HepG2 (cell line): ENCODE results near the gene UQCRC1.

Experiments used
- FOXP1 ChIP-seq, 2 experiments: fragments of 450-650 bp in 1 of 2; IDR thresholded peaks; 2 replicates each; pipeline ENCODE4 v1.6.1; 2017 to 2018; ENCODE audit warnings: antibody characterized with exemption in 1 of 2
- MTA3 ChIP-seq: sonication (generic); formaldehyde crosslinking; IDR thresholded peaks from 2 replicates; pipeline ENCODE4 v1.4.0; 2020; ENCODE audit warnings: missing genetic modification reagents
- NR2F2 ChIP-seq: IDR thresholded peaks from 2 replicates; pipeline ENCODE4 v1.6.1; 2012; ENCODE audit warnings: low read depth, inconsistent platforms, borderline replicate concordance
- POLR2A ChIP-seq, 2 experiments: IDR thresholded peaks; 2 replicates each; pipeline ENCODE4 v1.6.1; 2011; ENCODE audit warnings: low read depth in 2 of 2, low read length in 2 of 2, mild to moderate bottlenecking in 1 of 2, moderate library complexity in 1 of 2; ENCODE audit not compliant: insufficient read depth in 1 of 2
- SUZ12 ChIP-seq: fragments of 150-350 bp; IDR thresholded peaks from 2 replicates; pipeline ENCODE4 v1.6.1; 2014; ENCODE audit warnings: low read depth, low read length
- ZNF354B ChIP-seq: sonication (generic); formaldehyde crosslinking; IDR thresholded peaks from 2 replicates; pipeline ENCODE4 v1.8.0; 2022; ENCODE audit warnings: mild to moderate bottlenecking, missing genetic modification reagents
- TF ChIP-seq, protein P1 (sequence below): sonication (generic); formaldehyde crosslinking; IDR thresholded peaks from 2 replicates; pipeline ENCODE4 v1.4.0; 2020; ENCODE audit warnings: missing genetic modification reagents, borderline replicate concordance
- TF ChIP-seq, protein P2 (sequence below), 2 experiments: IDR thresholded peaks; 2 replicates each; pipeline ENCODE4 v1.6.1; 2011 to 2012; ENCODE audit warnings: low read length in 2 of 2, borderline replicate concordance in 1 of 2, low read depth in 1 of 2, mild to moderate bottlenecking in 1 of 2, moderate library complexity in 1 of 2
- TF ChIP-seq, protein P3 (sequence below): sonication (generic); formaldehyde crosslinking; IDR thresholded peaks from one replicate; pipeline ENCODE4 v1.5.1; 2020; ENCODE audit warnings: mild to moderate bottlenecking, missing genetic modification reagents; ENCODE audit errors: not compliant biosample characterization

DNA sequence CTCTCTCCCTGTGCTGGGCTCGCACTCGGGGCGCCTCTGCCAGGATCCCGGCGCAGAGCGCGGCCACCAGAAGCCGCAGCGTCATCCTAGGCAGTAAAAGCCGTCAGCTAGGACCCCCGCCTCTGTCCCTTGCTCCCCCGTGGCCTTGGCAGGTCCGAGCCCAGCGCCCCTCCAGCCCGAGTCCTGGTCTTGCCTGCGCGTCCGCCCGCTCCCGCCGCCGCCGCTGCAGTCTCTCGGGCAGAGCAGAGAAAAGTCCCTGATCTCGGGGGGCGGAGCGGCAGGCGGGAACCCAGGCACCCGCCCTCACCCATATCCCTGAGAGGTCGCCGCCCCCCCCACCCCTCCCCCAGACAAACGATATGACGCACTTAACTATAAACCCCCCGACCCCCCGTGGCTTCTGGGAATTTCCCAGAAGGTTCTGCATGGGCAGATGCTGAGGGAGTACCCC, 14.3 kb downstream of the UQCRC1 start, which contains the start of gene COL7A1:
- TF ChIP-seq POLR2A (IDR thresholded peaks at IDR 0.05; ENCODE audit: insufficient read depth in 1 of 2, low read depth in 2 of 2, low read length in 2 of 2) (no peak; a peak in 1 of 4 replicates), MTA3 (CRISPR knock-in tag) (no peak), SUZ12 (no peak), NR2F2 (no peak), ZNF354B (no peak), FOXP1 (IDR thresholded peaks at IDR 0.05) (no peak), FOXP1 (CRISPR knock-in tag; IDR thresholded peaks at IDR 0.05) (no peak)
- TF ChIP-seq, protein P1, sequence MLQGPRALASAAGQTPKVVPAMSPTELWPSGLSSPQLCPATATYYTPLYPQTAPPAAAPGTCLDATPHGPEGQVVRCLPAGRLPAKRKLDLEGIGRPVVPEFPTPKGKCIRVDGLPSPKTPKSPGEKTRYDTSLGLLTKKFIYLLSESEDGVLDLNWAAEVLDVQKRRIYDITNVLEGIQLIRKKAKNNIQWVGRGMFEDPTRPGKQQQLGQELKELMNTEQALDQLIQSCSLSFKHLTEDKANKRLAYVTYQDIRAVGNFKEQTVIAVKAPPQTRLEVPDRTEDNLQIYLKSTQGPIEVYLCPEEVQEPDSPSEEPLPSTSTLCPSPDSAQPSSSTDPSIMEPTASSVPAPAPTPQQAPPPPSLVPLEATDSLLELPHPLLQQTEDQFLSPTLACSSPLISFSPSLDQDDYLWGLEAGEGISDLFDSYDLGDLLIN (CRISPR knock-in tag): no peak
- TF ChIP-seq, protein P2, sequence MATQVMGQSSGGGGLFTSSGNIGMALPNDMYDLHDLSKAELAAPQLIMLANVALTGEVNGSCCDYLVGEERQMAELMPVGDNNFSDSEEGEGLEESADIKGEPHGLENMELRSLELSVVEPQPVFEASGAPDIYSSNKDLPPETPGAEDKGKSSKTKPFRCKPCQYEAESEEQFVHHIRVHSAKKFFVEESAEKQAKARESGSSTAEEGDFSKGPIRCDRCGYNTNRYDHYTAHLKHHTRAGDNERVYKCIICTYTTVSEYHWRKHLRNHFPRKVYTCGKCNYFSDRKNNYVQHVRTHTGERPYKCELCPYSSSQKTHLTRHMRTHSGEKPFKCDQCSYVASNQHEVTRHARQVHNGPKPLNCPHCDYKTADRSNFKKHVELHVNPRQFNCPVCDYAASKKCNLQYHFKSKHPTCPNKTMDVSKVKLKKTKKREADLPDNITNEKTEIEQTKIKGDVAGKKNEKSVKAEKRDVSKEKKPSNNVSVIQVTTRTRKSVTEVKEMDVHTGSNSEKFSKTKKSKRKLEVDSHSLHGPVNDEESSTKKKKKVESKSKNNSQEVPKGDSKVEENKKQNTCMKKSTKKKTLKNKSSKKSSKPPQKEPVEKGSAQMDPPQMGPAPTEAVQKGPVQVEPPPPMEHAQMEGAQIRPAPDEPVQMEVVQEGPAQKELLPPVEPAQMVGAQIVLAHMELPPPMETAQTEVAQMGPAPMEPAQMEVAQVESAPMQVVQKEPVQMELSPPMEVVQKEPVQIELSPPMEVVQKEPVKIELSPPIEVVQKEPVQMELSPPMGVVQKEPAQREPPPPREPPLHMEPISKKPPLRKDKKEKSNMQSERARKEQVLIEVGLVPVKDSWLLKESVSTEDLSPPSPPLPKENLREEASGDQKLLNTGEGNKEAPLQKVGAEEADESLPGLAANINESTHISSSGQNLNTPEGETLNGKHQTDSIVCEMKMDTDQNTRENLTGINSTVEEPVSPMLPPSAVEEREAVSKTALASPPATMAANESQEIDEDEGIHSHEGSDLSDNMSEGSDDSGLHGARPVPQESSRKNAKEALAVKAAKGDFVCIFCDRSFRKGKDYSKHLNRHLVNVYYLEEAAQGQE (IDR thresholded peaks at IDR 0.05; ENCODE audit: borderline replicate concordance in 1 of 2, low read depth in 1 of 2, low read length in 2 of 2): no peak
- TF ChIP-seq, protein P3, sequence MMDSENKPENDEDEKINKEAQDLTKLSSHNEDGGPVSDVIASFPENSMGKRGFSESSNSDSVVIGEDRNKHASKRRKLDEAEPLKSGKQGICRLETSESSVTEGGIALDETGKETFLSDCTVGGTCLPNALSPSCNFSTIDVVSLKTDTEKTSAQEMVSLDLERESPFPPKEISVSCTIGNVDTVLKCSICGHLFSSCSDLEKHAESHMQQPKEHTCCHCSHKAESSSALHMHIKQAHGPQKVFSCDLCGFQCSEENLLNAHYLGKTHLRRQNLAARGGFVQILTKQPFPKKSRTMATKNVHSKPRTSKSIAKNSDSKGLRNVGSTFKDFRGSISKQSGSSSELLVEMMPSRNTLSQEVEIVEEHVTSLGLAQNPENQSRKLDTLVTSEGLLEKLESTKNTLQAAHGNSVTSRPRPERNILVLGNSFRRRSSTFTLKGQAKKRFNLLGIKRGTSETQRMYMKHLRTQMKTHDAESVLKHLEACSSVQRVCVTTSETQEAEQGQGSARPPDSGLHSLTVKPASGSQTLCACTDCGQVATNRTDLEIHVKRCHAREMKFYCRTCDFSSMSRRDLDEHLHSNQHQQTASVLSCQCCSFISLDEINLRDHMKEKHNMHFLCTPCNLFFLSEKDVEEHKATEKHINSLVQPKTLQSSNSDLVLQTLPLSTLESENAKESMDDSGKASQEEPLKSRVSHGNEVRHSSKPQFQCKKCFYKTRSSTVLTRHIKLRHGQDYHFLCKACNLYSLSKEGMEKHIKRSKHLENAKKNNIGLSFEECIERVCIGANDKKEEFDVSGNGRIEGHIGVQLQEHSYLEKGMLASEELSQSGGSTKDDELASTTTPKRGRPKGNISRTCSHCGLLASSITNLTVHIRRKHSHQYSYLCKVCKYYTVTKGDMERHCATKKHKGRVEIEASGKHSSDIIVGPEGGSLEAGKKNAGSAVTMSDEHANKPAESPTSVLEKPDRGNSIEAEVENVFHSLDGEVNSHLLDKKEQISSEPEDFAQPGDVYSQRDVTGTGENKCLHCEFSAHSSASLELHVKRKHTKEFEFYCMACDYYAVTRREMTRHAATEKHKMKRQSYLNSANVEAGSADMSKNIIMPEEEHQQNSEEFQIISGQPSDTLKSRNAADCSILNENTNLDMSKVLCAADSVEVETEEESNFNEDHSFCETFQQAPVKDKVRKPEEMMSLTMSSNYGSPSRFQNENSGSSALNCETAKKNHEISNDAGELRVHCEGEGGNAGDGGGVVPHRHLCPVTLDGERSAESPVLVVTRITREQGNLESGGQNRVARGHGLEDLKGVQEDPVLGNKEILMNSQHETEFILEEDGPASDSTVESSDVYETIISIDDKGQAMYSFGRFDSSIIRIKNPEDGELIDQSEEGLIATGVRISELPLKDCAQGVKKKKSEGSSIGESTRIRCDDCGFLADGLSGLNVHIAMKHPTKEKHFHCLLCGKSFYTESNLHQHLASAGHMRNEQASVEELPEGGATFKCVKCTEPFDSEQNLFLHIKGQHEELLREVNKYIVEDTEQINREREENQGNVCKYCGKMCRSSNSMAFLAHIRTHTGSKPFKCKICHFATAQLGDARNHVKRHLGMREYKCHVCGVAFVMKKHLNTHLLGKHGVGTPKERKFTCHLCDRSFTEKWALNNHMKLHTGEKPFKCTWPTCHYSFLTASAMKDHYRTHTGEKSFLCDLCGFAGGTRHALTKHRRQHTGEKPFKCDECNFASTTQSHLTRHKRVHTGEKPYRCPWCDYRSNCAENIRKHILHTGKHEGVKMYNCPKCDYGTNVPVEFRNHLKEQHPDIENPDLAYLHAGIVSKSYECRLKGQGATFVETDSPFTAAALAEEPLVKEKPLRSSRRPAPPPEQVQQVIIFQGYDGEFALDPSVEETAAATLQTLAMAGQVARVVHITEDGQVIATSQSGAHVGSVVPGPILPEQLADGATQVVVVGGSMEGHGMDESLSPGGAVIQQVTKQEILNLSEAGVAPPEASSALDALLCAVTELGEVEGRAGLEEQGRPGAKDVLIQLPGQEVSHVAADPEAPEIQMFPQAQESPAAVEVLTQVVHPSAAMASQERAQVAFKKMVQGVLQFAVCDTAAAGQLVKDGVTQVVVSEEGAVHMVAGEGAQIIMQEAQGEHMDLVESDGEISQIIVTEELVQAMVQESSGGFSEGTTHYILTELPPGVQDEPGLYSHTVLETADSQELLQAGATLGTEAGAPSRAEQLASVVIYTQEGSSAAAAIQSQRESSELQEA (CRISPR knock-in tag): no peak
